KBM-7 (cell line): ENCODE data around the gene ANXA3.
"Not testable (repeated sequence)": the region's sequence is repeated elsewhere in the genome, so short reads cannot be mapped to it uniquely, and the experiment has no call there.

Experiments used
- DNase-seq: peaks from one replicate; pipeline ENCODE4 v3.0.0-alpha.2; 2015
- in situ Hi-C: fragments of 300-500 bp; cut with MboI; formaldehyde crosslinking; loops from 2 replicates; pipeline ENCODE4 v1.14.3; 2020; ENCODE audit warnings: low sequenced_read_pairs, low pct_unique_long_range_greater_than_20kb, mixed read lengths

Gene ANXA3

DNA sequence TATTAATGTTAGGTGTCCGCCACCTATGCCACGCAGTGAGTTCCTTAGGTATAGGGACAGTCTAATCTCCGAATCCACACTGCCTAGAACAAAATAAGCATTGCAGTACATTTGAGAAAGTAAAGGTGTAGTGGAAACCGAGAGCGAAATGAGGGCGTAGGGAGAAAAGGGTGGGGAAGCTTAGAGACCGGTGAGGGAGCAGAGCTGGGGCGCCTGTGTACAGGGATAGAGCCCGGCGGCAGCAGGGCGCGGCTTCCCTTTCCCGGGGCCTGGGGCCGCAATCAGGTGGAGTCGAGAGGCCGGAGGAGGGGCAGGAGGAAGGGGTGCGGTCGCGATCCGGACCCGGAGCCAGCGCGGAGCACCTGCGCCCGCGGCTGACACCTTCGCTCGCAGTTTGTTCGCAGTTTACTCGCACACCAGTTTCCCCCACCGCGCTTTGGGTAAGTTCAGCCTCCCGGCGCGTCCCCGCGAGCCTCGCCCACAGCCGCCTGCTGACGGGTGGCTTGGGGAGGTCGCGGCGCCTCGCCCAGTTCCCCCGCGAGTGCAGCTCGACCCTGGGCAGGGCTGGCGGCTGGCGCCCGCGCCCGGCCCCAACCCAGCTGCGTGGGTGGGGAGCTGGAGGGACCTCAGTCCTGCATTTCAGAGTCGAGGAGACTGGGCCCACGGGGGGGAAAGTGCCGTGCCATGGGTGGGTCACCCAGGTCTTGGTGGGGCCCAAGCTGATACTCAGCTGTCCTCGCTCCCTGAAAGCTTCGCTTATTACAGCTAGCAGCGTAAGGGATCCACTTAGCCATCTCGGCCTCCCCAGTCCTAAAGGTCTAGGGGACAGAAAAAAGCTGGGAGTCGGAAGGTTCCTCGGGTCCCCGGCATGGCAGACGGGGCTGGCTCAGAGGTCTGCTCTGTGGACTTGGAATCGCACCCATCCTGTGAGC, at the start of gene ANXA3:
TSS of gene ANXA3 (plus strand) at position 351 of the 932 bp plus-strand sequence. CDS start 2,704 bp downstream, outside the sequence.
- no peak for DNase-seq
- in situ Hi-C loops, result no loop called here

GRCh38 chr4:78506260-78506659, 45.3 kb upstream of the ANXA3 start:
- in situ Hi-C loops, DNase-seq: not testable (repeated sequence)

DNA sequence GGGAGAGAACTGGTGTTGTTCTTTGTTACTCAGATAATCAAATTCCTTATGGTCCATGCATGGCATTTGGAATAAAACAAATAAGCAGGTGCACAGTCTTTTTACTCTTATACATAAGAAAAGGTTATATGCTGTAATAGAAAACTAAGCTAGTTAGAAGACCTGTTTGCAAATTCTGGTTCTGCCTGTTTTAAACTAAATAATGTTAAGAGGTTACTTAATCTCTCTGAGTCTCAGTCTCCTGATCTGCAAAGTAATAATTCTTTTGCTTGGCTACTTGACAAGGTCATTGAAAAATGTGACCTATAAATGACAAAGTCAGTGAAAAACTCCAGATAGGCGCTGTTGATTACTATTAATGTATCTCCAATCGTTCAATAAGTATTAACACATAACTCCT, 42.5 kb upstream of the ANXA3 start:
- in situ Hi-C loops, result no loop called here
- no peak for DNase-seq

- in situ Hi-C loops, result no loop called here
- DNase-seq, result no peak
These were observed 41.5 kb upstream of the ANXA3 start for GRCh38 chr4:78510108-78510507.

GRCh38 chr4:78510681-78511080, 40.9 kb upstream of the ANXA3 start:
- in situ Hi-C loops, result no loop called here
- no peak for DNase-seq

DNA sequence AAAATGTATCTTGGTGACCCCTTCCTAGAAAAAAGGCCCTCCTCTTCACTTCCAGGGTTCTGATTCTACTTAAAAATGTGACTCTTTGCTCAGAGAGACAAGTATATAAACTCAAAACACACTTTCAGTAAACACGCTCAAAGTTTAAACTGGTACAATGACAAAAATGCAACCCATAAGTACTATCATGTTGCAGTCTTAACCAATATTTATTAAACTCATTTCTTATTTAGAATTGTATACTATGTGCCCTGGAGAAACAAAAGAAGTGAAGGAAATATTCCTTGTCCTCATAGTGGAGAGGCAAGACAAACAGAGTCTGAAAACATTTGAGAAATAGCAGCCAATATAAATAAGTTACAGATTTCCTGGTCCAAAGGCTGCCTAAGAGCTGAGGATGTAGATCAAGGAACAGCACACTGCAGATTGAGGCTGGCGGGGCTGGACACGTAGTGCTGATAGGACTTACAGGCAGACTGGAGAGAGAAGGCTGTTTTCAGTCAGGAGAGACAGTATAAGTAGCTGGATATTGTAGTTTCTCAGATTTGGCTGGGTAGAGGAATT, 39.1 kb upstream of the ANXA3 start:
- in situ Hi-C loops, result no loop called here
- DNase-seq, result no peak

GRCh38 chr4:78513411-78513975, 38.1 kb upstream of the ANXA3 start:
- in situ Hi-C loops, result no loop called here
- no peak for DNase-seq

DNA sequence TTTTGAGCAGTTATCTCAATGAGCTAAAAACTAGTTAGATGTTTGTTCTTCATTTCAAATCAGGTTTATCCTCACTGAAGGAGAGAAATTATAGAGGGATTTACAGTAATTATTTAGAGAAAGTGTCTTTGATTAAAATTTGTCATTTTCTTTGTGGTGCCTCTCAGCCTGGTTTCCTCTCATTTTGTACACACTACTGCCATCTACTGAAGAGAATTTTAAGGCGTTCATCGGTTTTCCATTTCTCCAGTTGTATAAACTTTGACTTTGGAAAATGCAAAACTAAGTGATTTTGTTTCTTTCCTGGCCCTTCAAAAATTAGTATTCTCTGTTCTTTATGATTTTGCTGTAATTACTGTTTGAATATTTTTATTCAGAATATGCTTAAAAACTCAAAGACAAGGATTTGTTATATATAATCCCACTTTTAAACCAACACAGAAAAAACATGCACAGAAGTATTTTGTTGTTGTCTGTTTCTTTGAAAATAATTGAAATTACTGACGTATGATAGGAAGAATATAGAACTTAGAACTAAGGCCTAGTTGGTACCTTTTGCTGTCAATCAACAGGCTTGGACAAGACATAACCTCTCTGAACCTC, 34.4 kb upstream of the ANXA3 start:
- peak; percentile 58 for DNase-seq
- in situ Hi-C loops, result no loop called here

DNA sequence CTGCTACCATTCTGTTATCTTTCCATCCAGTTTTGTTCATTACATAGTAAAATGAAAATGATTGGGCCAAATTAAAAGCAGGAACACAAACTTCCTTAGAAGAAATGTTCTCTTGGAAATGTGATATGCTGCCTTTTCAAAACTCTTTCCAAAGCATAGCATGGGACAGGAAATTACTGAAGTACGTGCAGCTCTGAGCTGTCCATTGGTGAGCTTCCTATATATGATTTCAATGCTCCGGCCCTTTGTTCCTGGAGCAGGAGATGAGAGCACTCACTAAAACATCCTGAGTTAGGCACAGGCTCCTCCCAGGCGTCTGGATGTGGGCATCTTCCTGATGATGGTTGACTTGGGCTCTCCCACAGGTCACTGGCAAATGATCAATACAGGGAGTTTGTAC, 33.0 kb upstream of the ANXA3 start:
- no peak for DNase-seq
- in situ Hi-C loops, result no loop called here

- in situ Hi-C loops, result no loop called here
- DNase-seq, result no peak
These were observed 31.6 kb upstream of the ANXA3 start for GRCh38 chr4:78519962-78520361.

DNA sequence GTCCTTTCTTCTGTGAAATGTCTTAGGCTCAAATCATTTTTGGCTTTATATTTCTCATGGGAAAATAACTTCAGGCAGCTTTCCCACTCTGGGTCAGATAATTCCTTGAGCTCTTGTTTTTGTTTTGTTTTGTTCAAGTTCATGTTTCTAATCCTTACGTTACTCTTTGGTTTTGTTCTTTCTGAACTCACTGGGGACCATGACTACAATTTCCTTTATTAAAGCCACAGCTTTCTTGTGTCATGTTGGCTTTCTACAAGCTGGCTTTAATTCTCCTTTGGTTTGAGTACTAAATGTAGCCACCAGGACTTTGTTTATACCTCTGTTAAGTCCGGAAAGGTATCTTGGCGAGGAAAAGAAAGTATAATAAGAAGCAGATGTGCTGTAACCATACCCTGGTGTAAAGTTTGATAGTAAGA, 30.8 kb upstream of the ANXA3 start:
- no peak for DNase-seq
- in situ Hi-C loops, result no loop called here

DNA sequence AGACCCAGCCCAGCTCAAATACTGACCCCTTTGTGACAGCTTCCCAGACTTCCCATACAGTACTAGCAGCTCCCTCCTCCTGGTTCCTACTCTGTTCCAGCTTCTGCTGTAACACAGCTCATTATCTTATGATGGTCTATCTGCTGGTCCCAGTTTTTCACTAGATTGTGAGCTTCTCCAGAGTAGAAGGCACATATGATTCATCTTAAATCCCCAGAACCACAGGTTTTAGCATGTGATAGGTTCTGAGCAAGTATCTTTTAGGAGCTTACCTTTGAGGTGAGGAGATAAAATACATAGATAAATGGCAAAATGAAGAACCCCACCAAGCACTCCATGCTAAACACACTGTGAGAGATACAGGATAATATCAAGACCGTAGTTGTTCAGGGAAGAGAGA, 27.6 kb upstream of the ANXA3 start:
- in situ Hi-C loops, result no loop called here
- DNase-seq, result no peak

- no peak for DNase-seq
- in situ Hi-C loops, result no loop called here
These were observed 26.0 kb upstream of the ANXA3 start for GRCh38 chr4:78525559-78525958.

DNA sequence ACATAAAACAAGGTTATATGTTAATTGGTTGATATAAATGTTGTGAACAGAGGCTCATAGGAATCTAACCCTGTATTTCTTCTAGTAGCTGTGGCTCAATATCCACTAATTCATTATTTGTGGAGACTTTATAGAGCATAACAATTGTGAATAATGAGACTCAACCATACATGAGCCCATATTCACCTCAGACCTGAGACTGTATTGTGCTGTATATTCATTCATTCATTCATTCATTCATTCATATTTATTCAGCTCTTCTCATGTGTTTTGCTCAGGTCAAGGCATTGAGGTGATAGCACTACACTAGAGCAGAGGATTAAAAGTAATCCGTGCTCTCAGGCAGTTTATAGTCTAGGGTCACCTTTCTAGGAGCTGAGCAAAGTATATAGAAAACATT, 24.5 kb upstream of the ANXA3 start:
- no peak for DNase-seq
- in situ Hi-C loops, result no loop called here

DNA sequence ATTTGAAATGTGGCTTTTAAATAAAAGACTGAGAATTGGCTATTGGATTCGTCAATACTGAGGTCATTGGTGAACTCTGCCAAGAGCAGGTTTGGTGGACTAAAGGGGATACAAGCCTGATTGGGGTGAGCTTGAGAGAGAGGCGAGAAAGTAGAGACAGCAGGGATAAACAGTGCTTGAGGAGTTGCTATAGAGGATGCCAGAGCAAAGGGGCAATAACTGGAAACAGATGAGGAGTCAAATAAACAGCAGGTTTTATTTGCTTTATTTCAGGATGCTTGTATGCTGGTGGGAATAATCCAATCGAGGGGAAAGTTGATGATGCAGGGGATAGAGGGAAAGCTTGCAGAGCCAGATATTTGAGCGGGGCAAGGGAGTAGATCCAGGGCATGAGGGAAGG, 24.0 kb upstream of the ANXA3 start:
- in situ Hi-C loops, result no loop called here

DNA sequence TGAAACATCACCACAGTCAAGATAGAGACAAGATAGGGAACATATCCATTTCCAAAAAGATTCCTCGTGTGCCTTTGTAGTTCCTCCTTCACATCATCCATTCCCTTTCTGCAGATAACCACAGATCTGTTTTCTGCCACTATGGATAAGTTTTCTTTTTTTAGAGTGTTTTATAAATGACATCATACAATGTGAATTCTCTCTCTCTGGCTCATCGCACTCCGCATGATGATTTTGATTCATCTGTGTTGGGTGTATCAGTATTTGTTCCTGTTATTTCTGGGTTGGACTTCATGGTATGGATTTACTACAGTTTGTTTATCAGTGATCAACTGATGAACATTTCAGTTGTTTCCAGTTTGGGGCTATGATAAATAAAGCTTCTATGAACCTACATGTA, 23.2 kb upstream of the ANXA3 start:
- DNase-seq, result no peak
- in situ Hi-C loops, result no loop called here

More for the DNA sequence above, 24.0 kb upstream of the ANXA3 start:
- DNase-seq, result no peak

DNA sequence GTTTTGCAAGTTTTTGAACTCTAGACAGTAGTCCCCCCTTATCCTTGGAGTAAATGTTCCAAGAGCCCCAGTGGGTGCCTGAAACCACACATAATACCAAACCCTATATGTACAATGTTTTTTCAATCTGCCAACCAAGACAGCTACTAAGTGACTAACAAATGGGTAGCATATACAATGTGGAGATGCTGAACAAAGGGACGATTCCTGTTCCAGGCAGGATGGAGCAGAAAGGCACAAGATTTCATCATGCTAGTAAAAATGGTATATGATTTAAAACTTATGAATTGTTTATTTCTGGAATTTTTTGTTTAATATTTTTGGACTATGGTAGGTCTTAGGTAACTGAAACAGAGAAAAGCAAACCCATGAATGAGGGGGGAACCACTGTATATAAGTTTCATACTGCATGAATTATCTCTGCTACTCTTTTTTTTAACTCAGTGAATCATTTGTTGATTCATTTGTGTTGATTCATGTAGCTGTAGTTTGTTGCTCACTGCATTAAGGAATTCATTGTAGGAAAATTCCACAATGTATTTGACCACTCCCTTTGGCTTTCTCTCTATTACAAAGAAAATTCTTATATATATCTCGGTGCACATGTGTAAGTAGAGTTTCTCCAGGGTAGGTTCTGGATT, 21.9 kb upstream of the ANXA3 start:
- DNase-seq, result no peak
- in situ Hi-C loops, result no loop called here

DNA sequence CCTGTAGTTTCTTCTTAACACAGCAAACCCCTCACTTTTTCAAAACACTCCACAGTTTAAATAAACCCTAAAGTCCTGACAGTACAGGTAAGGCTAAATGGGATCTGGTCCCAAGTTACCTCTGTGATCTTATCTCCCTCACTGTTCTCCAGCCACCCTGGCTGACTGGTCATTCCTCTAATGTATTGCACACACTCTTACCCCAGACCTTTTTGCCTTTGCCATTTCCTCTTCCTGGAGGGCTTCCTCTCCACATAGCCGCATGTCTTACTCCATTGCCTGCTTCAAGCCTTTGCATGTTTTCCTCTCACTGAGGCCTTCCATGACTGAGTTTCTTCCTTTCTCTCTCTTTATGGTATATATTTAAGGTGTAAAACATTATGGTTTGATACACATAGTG, 19.5 kb upstream of the ANXA3 start:
- in situ Hi-C loops, result no loop called here
- no peak for DNase-seq

- in situ Hi-C loops, result no loop called here
- DNase-seq, result no peak
These were observed 17.7 kb upstream of the ANXA3 start for GRCh38 chr4:78533854-78534253.
